Measurements from ENCODE around the gene GDF10. TPM values are rescaled to one million over a fixed set of nuclear protein-coding genes. Genes with fewer than 3 reads are reported as not detected.

The GDF10 gene
- total and polyA plus RNA-seq, 5 donors from 2014 or later: not detected

DNA sequence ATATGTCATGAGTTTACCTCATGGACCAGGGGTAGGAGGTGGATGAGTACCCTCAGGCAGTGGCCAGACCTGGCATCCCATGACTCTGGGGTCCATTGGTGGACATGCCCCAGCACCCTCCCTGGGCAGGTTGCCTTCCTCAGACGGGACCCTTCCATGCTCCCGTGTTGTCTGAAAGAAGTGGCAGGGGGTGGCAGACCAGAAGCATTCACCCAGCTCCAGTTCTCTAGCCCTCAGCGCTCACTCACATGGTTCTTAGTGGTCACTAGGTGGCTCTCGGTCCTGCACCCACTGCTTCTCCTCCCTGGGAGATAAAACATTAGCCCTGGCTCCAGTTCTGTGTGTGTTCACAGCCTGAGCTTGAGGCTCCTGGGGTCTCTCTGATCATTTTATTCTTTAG lies 54.2 kb downstream of the GDF10 start:
- ATAC-seq (ENCODE audit: low read depth in 2 of 2): no peak
- no peak overlapping the region for H3K27ac ChIP-seq (ENCODE audit: insufficient read depth, low read length, poor library complexity, severe bottlenecking)
- H3K4me1 Mint-ChIP-seq: no peaks in the 10 kb centered on the region
- H3K4me3 ChIP-seq (ENCODE audit: low read depth, low read length): no peak overlapping the region
- no peak for DNase-seq
- no peaks in the 10 kb centered on the region for H3K27me3 Mint-ChIP-seq
- H3K9me3 ChIP-seq (ENCODE audit: control insufficient read depth in 2 of 2, low read length in 2 of 2): no peaks in the 10 kb centered on the region
- no peaks in the 10 kb centered on the region for H3K36me3 Mint-ChIP-seq
- H3K4me3 Mint-ChIP-seq: peak overlapping the region in 1 of 4 donors; percentile 6
- no peak overlapping the region for H3K27ac Mint-ChIP-seq
- H3K27me3 ChIP-seq (ENCODE audit: control insufficient read depth, insufficient read depth, low read length): no peaks in the 10 kb centered on the region
- H3K4me1 ChIP-seq (ENCODE audit: control insufficient read depth, insufficient read depth, low read length, poor library complexity, severe bottlenecking): no peaks in the 10 kb centered on the region
- no peaks in the 10 kb centered on the region for H3K36me3 ChIP-seq (ENCODE audit: control insufficient read depth, insufficient read depth, low read length)
- no peaks in the 10 kb centered on the region for H3K9me3 Mint-ChIP-seq

DNA sequence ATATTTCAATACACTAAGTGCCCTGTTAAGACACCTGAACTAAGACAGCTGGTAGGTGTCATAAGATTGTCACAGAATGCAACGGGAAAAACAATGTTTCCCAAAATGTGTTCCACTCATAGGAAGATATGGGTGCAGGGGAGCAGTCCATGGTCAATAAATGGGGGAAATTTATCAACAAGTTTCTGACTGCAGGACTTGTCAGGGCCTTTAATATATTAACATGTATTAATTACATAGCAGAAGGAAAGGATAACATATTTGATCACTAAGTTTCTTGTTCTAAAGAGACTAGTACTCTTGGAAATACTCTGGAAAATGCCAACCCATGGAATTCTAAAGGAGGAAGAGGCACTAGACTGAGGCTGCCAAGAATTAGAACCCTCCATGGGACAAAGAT lies 54.9 kb downstream of the GDF10 start:
- ATAC-seq (ENCODE audit: low read depth in 2 of 2) (no peak), DNase-seq (no peak)
- Histone ChIP-seq H3K27ac (ENCODE audit: insufficient read depth, low read length, poor library complexity, severe bottlenecking) (no peak overlapping the region), H3K36me3 (ENCODE audit: control insufficient read depth, insufficient read depth, low read length) (no peaks in the 10 kb centered on the region), H3K4me3 (ENCODE audit: low read depth, low read length) (no peak overlapping the region), H3K4me1 (ENCODE audit: control insufficient read depth, insufficient read depth, low read length, poor library complexity, severe bottlenecking) (no peaks in the 10 kb centered on the region), H3K27me3 (ENCODE audit: control insufficient read depth, insufficient read depth, low read length) (no peaks in the 10 kb centered on the region), H3K9me3 (ENCODE audit: control insufficient read depth in 2 of 2, low read length in 2 of 2) (no peaks in the 10 kb centered on the region)
- no peaks in the 10 kb centered on the region for H3K27me3 Mint-ChIP-seq
- no peaks in the 10 kb centered on the region for H3K4me1 Mint-ChIP-seq
- no peaks in the 10 kb centered on the region for H3K36me3 Mint-ChIP-seq
- H3K4me3 Mint-ChIP-seq: no peak overlapping the region
- no peak overlapping the region for H3K27ac Mint-ChIP-seq
- H3K9me3 Mint-ChIP-seq: no peaks in the 10 kb centered on the region

DNA sequence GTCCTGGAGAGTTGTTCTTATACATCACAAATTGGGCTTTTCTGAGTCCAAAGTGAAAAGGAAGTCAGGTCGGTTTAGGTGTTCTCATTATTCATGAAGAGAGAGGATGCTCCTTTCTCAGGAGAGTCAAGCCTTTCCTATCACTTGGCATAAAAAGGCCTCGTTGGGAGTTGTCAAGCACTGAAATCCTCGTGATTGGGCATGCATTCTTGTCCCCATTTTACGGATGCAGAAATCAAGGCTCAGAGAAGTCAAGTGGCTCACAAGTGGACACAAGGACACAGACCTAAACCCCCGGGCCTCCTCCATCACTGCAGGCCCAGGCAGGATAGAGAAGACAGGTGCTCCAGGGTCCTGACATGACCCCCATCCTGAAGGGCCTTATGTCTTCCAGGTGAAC lies 56.7 kb downstream of the GDF10 start:
- no peaks in the 10 kb centered on the region for H3K27me3 ChIP-seq (ENCODE audit: control insufficient read depth, insufficient read depth, low read length)
- no peaks in the 10 kb centered on the region for H3K36me3 Mint-ChIP-seq

DNA sequence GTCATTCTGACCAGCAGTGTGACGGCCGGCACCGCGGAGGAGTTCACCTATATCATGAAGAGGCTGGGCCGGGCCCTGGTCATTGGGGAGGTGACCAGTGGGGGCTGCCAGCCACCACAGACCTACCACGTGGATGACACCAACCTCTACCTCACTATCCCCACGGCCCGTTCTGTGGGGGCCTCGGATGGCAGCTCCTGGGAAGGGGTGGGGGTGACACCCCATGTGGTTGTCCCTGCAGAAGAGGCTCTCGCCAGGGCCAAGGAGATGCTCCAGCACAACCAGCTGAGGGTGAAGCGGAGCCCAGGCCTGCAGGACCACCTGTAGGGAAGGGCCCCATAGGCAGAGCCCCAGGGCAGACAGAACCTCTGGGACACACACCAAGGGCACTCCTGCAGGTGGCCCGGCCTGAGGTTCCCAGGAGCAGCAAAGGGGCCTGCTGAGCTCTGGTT lies 57.2 kb downstream of the GDF10 start:
- H3K36me3 ChIP-seq (ENCODE audit: control insufficient read depth, insufficient read depth, low read length): no peaks in the 10 kb centered on the region
- no peak overlapping the region for H3K4me3 ChIP-seq (ENCODE audit: low read depth, low read length)
- Mint-ChIP-seq H3K27me3 (no peaks in the 10 kb centered on the region), H3K4me1 (no peaks in the 10 kb centered on the region), H3K36me3 (no peaks in the 10 kb centered on the region), H3K9me3 (no peaks in the 10 kb centered on the region), H3K27ac (no peak overlapping the region), H3K4me3 (no peak overlapping the region)
- ATAC-seq (ENCODE audit: low read depth in 2 of 2) (no peak), DNase-seq (no peak)
- H3K4me1 ChIP-seq (ENCODE audit: control insufficient read depth, insufficient read depth, low read length, poor library complexity, severe bottlenecking): no peaks in the 10 kb centered on the region
- no peak overlapping the region for H3K27ac ChIP-seq (ENCODE audit: insufficient read depth, low read length, poor library complexity, severe bottlenecking)
- no peaks in the 10 kb centered on the region for H3K27me3 ChIP-seq (ENCODE audit: control insufficient read depth, insufficient read depth, low read length)
- no peaks in the 10 kb centered on the region for H3K9me3 ChIP-seq (ENCODE audit: control insufficient read depth in 2 of 2, low read length in 2 of 2)

More for the DNA sequence above, 56.7 kb downstream of the GDF10 start:
- Histone ChIP-seq H3K9me3 (ENCODE audit: control insufficient read depth in 2 of 2, low read length in 2 of 2) (no peaks in the 10 kb centered on the region), H3K4me1 (ENCODE audit: control insufficient read depth, insufficient read depth, low read length, poor library complexity, severe bottlenecking) (no peaks in the 10 kb centered on the region), H3K4me3 (ENCODE audit: low read depth, low read length) (no peak overlapping the region), H3K36me3 (ENCODE audit: control insufficient read depth, insufficient read depth, low read length) (no peaks in the 10 kb centered on the region), H3K27ac (ENCODE audit: insufficient read depth, low read length, poor library complexity, severe bottlenecking) (no peak overlapping the region)
- Mint-ChIP-seq H3K27me3 (no peaks in the 10 kb centered on the region), H3K4me1 (no peaks in the 10 kb centered on the region), H3K9me3 (no peaks in the 10 kb centered on the region), H3K4me3 (no peak overlapping the region), H3K27ac (no peak overlapping the region)
- DNase-seq: no peak
- ATAC-seq (ENCODE audit: low read depth in 2 of 2): no peak

DNA sequence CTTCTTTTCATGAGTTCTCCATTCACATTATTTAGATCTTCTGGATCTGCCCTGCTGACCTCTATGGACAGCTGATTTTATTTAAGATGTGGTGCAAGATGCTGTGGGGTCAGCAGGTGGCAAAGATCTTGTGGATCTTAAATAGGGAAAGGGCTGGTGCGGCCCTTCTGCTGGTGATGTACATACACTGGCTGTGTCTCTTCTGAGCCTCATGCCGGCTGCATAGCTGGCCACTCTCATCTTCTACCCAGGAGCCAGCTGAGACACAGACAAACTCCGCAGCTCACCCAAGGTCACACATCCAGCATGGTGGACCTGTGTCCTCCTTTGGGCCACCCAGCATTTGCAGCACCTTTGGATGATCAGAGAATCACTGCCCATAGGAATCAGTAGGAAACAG lies 57.9 kb downstream of the GDF10 start:
- no peak for ATAC-seq (ENCODE audit: low read depth in 2 of 2)
- no peaks in the 10 kb centered on the region for H3K9me3 Mint-ChIP-seq
- H3K27ac ChIP-seq (ENCODE audit: insufficient read depth, low read length, poor library complexity, severe bottlenecking): no peak overlapping the region
- no peak overlapping the region for H3K4me3 Mint-ChIP-seq
- no peaks in the 10 kb centered on the region for H3K36me3 Mint-ChIP-seq
- no peaks in the 10 kb centered on the region for H3K27me3 Mint-ChIP-seq
- no peak overlapping the region for H3K27ac Mint-ChIP-seq
- no peaks in the 10 kb centered on the region for H3K27me3 ChIP-seq (ENCODE audit: control insufficient read depth, insufficient read depth, low read length)
- no peak for DNase-seq
- no peak overlapping the region for H3K4me3 ChIP-seq (ENCODE audit: low read depth, low read length)
- H3K4me1 ChIP-seq (ENCODE audit: control insufficient read depth, insufficient read depth, low read length, poor library complexity, severe bottlenecking): no peaks in the 10 kb centered on the region
- no peaks in the 10 kb centered on the region for H3K36me3 ChIP-seq (ENCODE audit: control insufficient read depth, insufficient read depth, low read length)
- no peaks in the 10 kb centered on the region for H3K4me1 Mint-ChIP-seq
- H3K9me3 ChIP-seq (ENCODE audit: control insufficient read depth in 2 of 2, low read length in 2 of 2): no peaks in the 10 kb centered on the region

DNA sequence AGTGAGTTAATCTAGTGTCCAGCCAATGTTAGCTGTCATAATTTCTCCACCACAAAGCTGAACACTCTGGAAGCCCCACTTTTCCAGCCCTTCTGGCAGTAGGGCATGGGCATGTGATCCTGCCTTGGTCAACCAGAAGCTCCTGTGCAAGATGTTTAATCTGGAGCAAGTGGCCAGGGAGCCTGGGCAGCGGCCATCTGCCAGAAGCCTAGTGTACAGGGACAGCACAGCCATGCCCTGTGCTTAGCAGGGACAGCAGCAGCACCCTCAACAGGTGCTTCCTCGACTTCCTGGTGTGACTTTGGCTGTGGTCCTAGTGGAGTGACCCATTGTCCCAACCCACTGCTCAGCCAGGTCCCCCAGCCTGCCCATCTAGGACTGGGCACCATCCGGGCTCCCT lies 58.5 kb downstream of the GDF10 start:
- Histone ChIP-seq H3K27me3 (ENCODE audit: control insufficient read depth, insufficient read depth, low read length) (no peaks in the 10 kb centered on the region), H3K36me3 (ENCODE audit: control insufficient read depth, insufficient read depth, low read length) (no peaks in the 10 kb centered on the region), H3K4me3 (ENCODE audit: low read depth, low read length) (no peak overlapping the region), H3K4me1 (ENCODE audit: control insufficient read depth, insufficient read depth, low read length, poor library complexity, severe bottlenecking) (no peaks in the 10 kb centered on the region), H3K9me3 (ENCODE audit: control insufficient read depth in 2 of 2, low read length in 2 of 2) (no peaks in the 10 kb centered on the region), H3K27ac (ENCODE audit: insufficient read depth, low read length, poor library complexity, severe bottlenecking) (no peak overlapping the region)
- H3K9me3 Mint-ChIP-seq: no peaks in the 10 kb centered on the region
- H3K4me3 Mint-ChIP-seq: no peak overlapping the region
- H3K27me3 Mint-ChIP-seq: no peaks in the 10 kb centered on the region
- no peaks in the 10 kb centered on the region for H3K36me3 Mint-ChIP-seq
- H3K27ac Mint-ChIP-seq: no peak overlapping the region
- DNase-seq (no peak), ATAC-seq (ENCODE audit: low read depth in 2 of 2) (no peak)
- no peaks in the 10 kb centered on the region for H3K4me1 Mint-ChIP-seq

DNA sequence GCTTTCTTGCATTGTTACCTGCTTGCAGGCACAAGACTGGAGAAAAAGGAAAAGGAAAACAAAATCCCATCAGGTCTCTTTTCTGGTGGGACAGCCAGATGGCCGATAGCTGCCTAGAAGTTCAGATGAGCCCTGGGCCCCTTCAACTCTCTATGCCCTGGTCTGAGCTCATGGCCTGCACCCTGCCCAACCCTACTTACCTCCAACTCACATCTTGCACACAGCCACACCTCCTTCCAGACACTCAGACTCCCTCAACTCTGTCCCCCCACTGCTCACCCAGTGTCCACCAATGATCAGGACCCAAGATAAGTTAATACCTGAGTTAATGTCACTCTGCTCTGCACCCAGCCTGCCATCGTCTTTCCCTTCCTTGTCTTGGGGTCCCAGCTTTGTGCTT lies 59.1 kb downstream of the GDF10 start:
- H3K36me3 ChIP-seq (ENCODE audit: control insufficient read depth, insufficient read depth, low read length): no peaks in the 10 kb centered on the region
- H3K4me1 Mint-ChIP-seq: no peaks in the 10 kb centered on the region
- H3K27ac Mint-ChIP-seq: no peak overlapping the region
- no peaks in the 10 kb centered on the region for H3K9me3 Mint-ChIP-seq
- H3K27ac ChIP-seq (ENCODE audit: insufficient read depth, low read length, poor library complexity, severe bottlenecking): no peak overlapping the region
- H3K4me1 ChIP-seq (ENCODE audit: control insufficient read depth, insufficient read depth, low read length, poor library complexity, severe bottlenecking): no peaks in the 10 kb centered on the region
- H3K9me3 ChIP-seq (ENCODE audit: control insufficient read depth in 2 of 2, low read length in 2 of 2): no peaks in the 10 kb centered on the region
- DNase-seq: no peak
- H3K4me3 Mint-ChIP-seq: no peak overlapping the region
- no peaks in the 10 kb centered on the region for H3K36me3 Mint-ChIP-seq
- no peaks in the 10 kb centered on the region for H3K27me3 ChIP-seq (ENCODE audit: control insufficient read depth, insufficient read depth, low read length)
- no peak for ATAC-seq (ENCODE audit: low read depth in 2 of 2)
- no peak overlapping the region for H3K4me3 ChIP-seq (ENCODE audit: low read depth, low read length)
- H3K27me3 Mint-ChIP-seq: no peaks in the 10 kb centered on the region

DNA sequence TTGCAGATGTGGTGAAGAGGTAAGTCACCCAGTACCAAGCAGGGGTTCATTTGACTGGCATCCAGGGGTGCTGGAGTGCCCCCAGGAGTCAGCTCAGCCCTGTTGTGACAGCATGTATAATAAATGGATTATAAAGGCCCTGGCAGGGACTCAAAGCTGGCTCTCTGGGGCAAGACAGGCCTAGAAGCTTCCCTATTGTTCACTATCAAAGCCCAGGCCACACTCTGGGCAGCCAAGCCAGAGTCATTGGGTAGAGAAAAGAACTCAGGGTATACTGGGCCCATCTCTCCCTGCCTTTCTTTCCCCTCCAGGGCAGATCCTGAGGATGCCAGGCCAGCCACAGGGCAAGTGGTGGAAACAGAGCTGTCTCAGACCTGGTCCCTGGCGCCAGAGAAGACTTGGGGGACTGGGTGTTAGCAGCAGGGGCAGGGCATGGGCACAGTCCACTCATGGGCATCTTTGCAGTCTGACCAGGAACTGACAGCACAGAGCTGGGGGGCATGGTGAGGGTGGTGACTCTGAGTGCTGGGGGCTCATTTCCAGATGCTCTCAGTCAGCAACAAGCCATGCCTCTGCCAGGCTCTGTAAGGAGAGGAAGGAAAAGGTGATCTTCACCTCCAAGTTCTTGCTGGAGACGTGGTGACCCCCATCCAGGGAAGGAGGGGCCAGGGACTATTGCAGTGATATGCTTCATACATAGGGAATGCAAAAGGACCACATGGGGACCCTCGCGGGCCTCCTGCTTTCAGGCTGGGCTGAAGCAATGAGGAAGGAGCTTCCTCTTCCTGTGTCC lies 59.8 kb downstream of the GDF10 start:
- no peaks in the 10 kb centered on the region for H3K36me3 ChIP-seq (ENCODE audit: control insufficient read depth, insufficient read depth, low read length)
- H3K36me3 Mint-ChIP-seq: no peaks in the 10 kb centered on the region
- H3K4me3 Mint-ChIP-seq: no peak overlapping the region
- H3K27ac ChIP-seq (ENCODE audit: insufficient read depth, low read length, poor library complexity, severe bottlenecking): no peak overlapping the region
- no peaks in the 10 kb centered on the region for H3K9me3 Mint-ChIP-seq
- ATAC-seq (ENCODE audit: low read depth in 2 of 2): no peak
- H3K4me1 Mint-ChIP-seq: no peaks in the 10 kb centered on the region
- no peaks in the 10 kb centered on the region for H3K9me3 ChIP-seq (ENCODE audit: control insufficient read depth in 2 of 2, low read length in 2 of 2)
- DNase-seq: no peak
- no peaks in the 10 kb centered on the region for H3K27me3 Mint-ChIP-seq
- H3K4me3 ChIP-seq (ENCODE audit: low read depth, low read length): no peak overlapping the region
- H3K4me1 ChIP-seq (ENCODE audit: control insufficient read depth, insufficient read depth, low read length, poor library complexity, severe bottlenecking): no peaks in the 10 kb centered on the region
- no peak overlapping the region for H3K27ac Mint-ChIP-seq
- no peaks in the 10 kb centered on the region for H3K27me3 ChIP-seq (ENCODE audit: control insufficient read depth, insufficient read depth, low read length)

Measured in CD4-positive, CD25-positive, alpha-beta regulatory T cell (primary cell).